NCI-H2196 treated with DMSO at 0.1 percent for 48 hours (cell line): ENCODE data around the gene SEMA5A.

ENCODE experiments used
- DNase-seq: peaks from one replicate; lab custom pipeline; 2025; ENCODE audit not compliant: unreplicated experiment; lab: John Stamatoyannopoulos, UW

The SEMA5A gene

GRCh38 chr5:9337928-9338595 is 207.8 kb downstream of the SEMA5A start:
- DNase-seq, result no peak

- DNase-seq, result no peak
Observed at GRCh38 chr5:9335754-9336495, 209.9 kb downstream of the SEMA5A start.

GRCh38 chr5:9335269-9335668 is 210.6 kb downstream of the SEMA5A start:
- DNase-seq, result no peak

GRCh38 chr5:9332026-9332425 is 213.8 kb downstream of the SEMA5A start:
- no peak for DNase-seq

GRCh38 chr5:9331372-9331771 is 214.5 kb downstream of the SEMA5A start:
- DNase-seq, result no peak

GRCh38 chr5:9329125-9329524 is 216.8 kb downstream of the SEMA5A start:
- DNase-seq, result no peak

- no peak for DNase-seq
Observed at GRCh38 chr5:9325549-9325948, 220.3 kb downstream of the SEMA5A start.

- DNase-seq, result no peak
Observed at GRCh38 chr5:9324348-9325077, 221.4 kb downstream of the SEMA5A start.

- no peak for DNase-seq
Observed at GRCh38 chr5:9320652-9321051, 225.2 kb downstream of the SEMA5A start.

- no peak for DNase-seq
Observed at GRCh38 chr5:9318031-9318430, 227.8 kb downstream of the SEMA5A start.

- DNase-seq, result no peak
Observed at GRCh38 chr5:9316733-9317132, 229.1 kb downstream of the SEMA5A start.

GRCh38 chr5:9316041-9316440 is 229.8 kb downstream of the SEMA5A start:
- DNase-seq, result no peak

- no peak for DNase-seq
Observed at GRCh38 chr5:9314558-9314957, 231.3 kb downstream of the SEMA5A start.

GRCh38 chr5:9313751-9314150 is 232.1 kb downstream of the SEMA5A start:
- no peak for DNase-seq

- no peak for DNase-seq
Observed at GRCh38 chr5:9307150-9307549, 238.7 kb downstream of the SEMA5A start.

GRCh38 chr5:9302218-9302617 is 243.7 kb downstream of the SEMA5A start:
- no peak for DNase-seq

GRCh38 chr5:9301200-9301599 is 244.7 kb downstream of the SEMA5A start:
- DNase-seq, result no peak

- no peak for DNase-seq
Observed at GRCh38 chr5:9297134-9297533, 248.7 kb downstream of the SEMA5A start.

GRCh38 chr5:9295466-9295801 is 250.4 kb downstream of the SEMA5A start:
- no peak for DNase-seq

- no peak for DNase-seq
Observed at GRCh38 chr5:9294793-9295465, 250.9 kb downstream of the SEMA5A start.

- DNase-seq, result no peak
Observed at GRCh38 chr5:9288234-9288633, 257.6 kb downstream of the SEMA5A start.
